Neuronal stem cell (in vitro differentiated cells): Measurements from ENCODE around the gene PTPN3.

Source experiments
- DNase-seq: peaks from one replicate; pipeline ENCODE4 v3.0.0-alpha.2; 2013; ENCODE audit warnings: low spot score
- H2AFZ ChIP-seq: one replicate; pipeline ENCODE4 v1.6.1; 2013; ENCODE audit warnings: mild to moderate bottlenecking, low read length, inconsistent platforms
- H2AK5ac ChIP-seq: 2 replicates; pipeline ENCODE4 v1.6.1; 2013; ENCODE audit warnings: low read depth, mild to moderate bottlenecking, inconsistent platforms, low read length, moderate library complexity, mixed read lengths
- H2BK120ac ChIP-seq: 2 replicates; pipeline ENCODE4 v1.6.1; 2013; ENCODE audit warnings: low read depth, mild to moderate bottlenecking, inconsistent platforms, low read length, moderate library complexity, mixed read lengths
- H2BK12ac ChIP-seq: one replicate; pipeline ENCODE4 v1.6.1; 2013; ENCODE audit warnings: low read length, inconsistent platforms
- H2BK15ac ChIP-seq: 2 replicates; pipeline ENCODE4 v1.6.1; 2013; ENCODE audit warnings: mild to moderate bottlenecking, low read length, inconsistent platforms, mixed read lengths
- H2BK5ac ChIP-seq: one replicate; pipeline ENCODE4 v1.6.1; 2013; ENCODE audit warnings: inconsistent platforms, mild to moderate bottlenecking, low read length, moderate library complexity
- H3K14ac ChIP-seq: one replicate; pipeline ENCODE4 v1.6.1; 2013; ENCODE audit warnings: low read length, inconsistent platforms
- H3K18ac ChIP-seq: 2 replicates; pipeline ENCODE4 v1.6.1; 2013; ENCODE audit warnings: low read length, inconsistent platforms
- H3K23ac ChIP-seq: 2 replicates; pipeline ENCODE4 v1.6.1; 2013; ENCODE audit warnings: low read depth, mild to moderate bottlenecking, mixed read lengths, low read length, inconsistent platforms; ENCODE audit not compliant: poor library complexity
- H3K27ac ChIP-seq: replicated peaks from 3 replicates; pipeline ENCODE4 v1.5.1; 2013; ENCODE audit warnings: low read length, inconsistent platforms
- H3K27me3 ChIP-seq, 3 experiments: 2 replicates each; pipeline ENCODE4 v1.6.1; 2013; ENCODE audit warnings: low read length in 3 of 3, mild to moderate bottlenecking in 2 of 3, inconsistent platforms in 1 of 3, low read depth in 1 of 3, mixed read lengths in 1 of 3, moderate library complexity in 1 of 3; ENCODE audit not compliant: control insufficient read depth in 3 of 3, insufficient read depth in 3 of 3
- H3K36me3 ChIP-seq, 2 donors: replicated peaks in 1 of 2; 2 replicates each; pipeline ENCODE4 v1.6.1; 2013; ENCODE audit warnings: low read length in 2 of 2; ENCODE audit not compliant: control insufficient read depth in 2 of 2, insufficient read depth in 2 of 2
- H3K4ac ChIP-seq: 2 replicates; pipeline ENCODE4 v1.6.1; 2013; ENCODE audit warnings: inconsistent platforms, mild to moderate bottlenecking, low read length, moderate library complexity
- H3K4me1 ChIP-seq, 2 donors: 1 replicate in 1 of 2; 2 replicates in 1 of 2; pipeline ENCODE4 v1.6.1; 2013; ENCODE audit warnings: low read length in 2 of 2, low read depth in 1 of 2; ENCODE audit not compliant: control insufficient read depth in 2 of 2, insufficient read depth in 1 of 2
- H3K4me2 ChIP-seq: one replicate; pipeline ENCODE4 v1.6.1; 2013; ENCODE audit warnings: mild to moderate bottlenecking, low read length, inconsistent platforms; ENCODE audit not compliant: insufficient read depth, poor library complexity, severe bottlenecking
- H3K4me3 ChIP-seq, 2 donors: 2 replicates each; pipeline ENCODE4 v1.5.1; 2013; ENCODE audit warnings: low read length in 2 of 2, mild to moderate bottlenecking in 2 of 2, inconsistent platforms in 1 of 2, moderate library complexity in 1 of 2
- H3K79me1 ChIP-seq: one replicate; pipeline ENCODE4 v1.6.1; 2013; ENCODE audit warnings: low read depth, mild to moderate bottlenecking, inconsistent platforms, low read length, moderate library complexity
- H3K9ac ChIP-seq: one replicate; pipeline ENCODE4 v1.6.1; 2013; ENCODE audit warnings: mild to moderate bottlenecking, low read depth, low read length, inconsistent platforms; ENCODE audit not compliant: poor library complexity
- H3K9me3 ChIP-seq, 2 donors: replicated peaks in 1 of 2; 2 replicates each; pipeline versions ENCODE3 to v1.6.1; 2013; ENCODE audit warnings: low read length in 2 of 2, mild to moderate bottlenecking in 2 of 2, inconsistent platforms in 1 of 2, low read depth in 1 of 2, mixed read lengths in 1 of 2, moderate library complexity in 1 of 2; ENCODE audit not compliant: control insufficient read depth in 2 of 2, insufficient read depth in 1 of 2
- H4K8ac ChIP-seq: one replicate; pipeline ENCODE4 v1.6.1; 2013; ENCODE audit warnings: low read depth, mild to moderate bottlenecking, inconsistent platforms, low read length, moderate library complexity
- H4K91ac ChIP-seq: one replicate; pipeline ENCODE4 v1.6.1; 2013; ENCODE audit warnings: low read length, low read depth, mild to moderate bottlenecking, inconsistent platforms; ENCODE audit not compliant: poor library complexity
- WGBS, 2 donors: extraction: QIAGEN DNeasy Blood & Tissue Kit; methylation state at CpG; one replicate each; pipeline ENCODE4 v1.1.7; 2013; ENCODE audit warnings: missing lambda C conversion rate in 2 of 2, mixed read lengths in 1 of 2; ENCODE audit not compliant: insufficient read length in 2 of 2, insufficient replicate concordance in 1 of 2; ENCODE audit errors: extremely low coverage in 2 of 2; 5-methylcytosine and 5-hydroxymethylcytosine counted together

The PTPN3 gene

DNA sequence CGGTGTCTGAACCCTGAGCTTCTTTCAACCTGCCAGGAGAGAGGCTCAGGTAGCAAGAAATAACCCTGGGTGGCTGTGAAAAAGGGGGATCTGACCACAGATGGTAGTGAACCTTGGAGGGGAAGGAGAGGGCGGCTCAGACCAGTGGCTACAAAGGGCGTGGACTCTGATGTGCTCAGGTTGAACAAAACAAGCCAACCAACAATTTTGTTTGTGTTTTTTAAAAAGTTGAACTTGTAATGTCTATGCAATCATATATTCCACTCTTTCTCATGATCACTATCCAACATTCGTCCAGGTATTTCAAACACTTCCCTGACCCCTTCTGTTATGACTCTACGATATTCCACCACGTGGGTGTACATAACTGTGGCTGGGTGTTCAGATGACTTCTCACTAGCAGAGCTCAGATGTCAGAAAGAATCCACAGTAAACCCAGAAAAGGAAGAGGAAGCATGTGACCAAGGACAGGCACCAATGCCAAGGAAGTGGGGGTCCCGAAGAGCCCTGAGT, 20.0 kb downstream of the PTPN3 start:
- Histone ChIP-seq H2BK12ac (no peak overlapping the region), H3K23ac (no peak overlapping the region), H3K4me3 (no peak overlapping the region), H2BK120ac (no peak overlapping the region), H3K79me1 (no peaks in the 10 kb centered on the region), H4K91ac (no peak overlapping the region), H2BK15ac (no peak overlapping the region), H3K14ac (no peak overlapping the region), H3K4me2 (no peak overlapping the region), H3K27me3 (peaks cover 0 to 4% (median 0%) of the 10 kb centered on the region in 3 experiments), H3K36me3 (no peaks in the 10 kb centered on the region), H3K4ac (no peak overlapping the region), H2BK5ac (no peak overlapping the region), H3K4me1 (peaks cover 2 to 3% of the 10 kb centered on the region in 2 donors), H2AK5ac (no peak overlapping the region), H3K27ac (no peak overlapping the region), H4K8ac (no peak overlapping the region), H3K9ac (no peak overlapping the region), H2AFZ (no peak overlapping the region), H3K18ac (no peak overlapping the region), H3K9me3 (no peaks in the 10 kb centered on the region)
- no CpG with 5 or more reads among the region's 7 CpGs for WGBS, 2 donors
- no peak for DNase-seq

DNA sequence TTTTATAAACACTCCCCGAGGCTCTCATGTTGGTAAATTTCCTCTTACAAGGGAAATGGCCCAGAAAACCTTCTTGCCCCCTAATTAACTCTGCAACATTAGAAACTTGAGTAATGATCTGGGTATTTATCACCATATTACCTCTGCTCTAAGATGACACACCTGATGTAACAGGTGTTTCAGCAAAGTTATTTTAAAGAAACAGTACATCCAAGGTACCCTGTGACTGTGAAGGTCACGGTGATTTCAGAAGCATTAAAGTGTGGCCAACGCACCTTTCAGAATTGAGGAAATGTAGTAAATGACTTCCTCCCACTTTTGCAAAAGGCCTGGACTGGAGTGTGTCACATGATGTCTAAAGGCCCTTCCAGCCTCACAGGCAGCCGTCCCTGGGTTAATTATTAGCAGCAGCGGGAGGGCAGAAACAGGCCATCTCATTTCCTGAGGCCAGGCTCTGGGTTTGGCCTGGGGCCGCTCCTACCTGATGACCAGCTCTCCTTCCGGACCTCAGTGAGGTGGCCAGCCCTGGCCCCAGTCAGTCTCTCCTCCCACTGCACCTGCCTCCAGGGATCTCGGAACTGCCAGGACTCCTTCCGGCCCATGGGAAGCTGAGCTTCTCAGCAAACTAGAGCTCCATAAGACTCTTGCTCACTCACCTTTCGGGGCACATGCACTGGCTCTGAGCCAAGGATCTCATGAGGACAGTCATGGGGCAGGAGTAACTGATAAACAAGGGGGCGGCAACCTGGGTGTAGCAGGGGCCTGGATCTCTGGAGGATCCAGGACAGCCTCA, 20.7 kb downstream of the PTPN3 start:
- no peaks in the 10 kb centered on the region for H3K36me3 ChIP-seq
- H2AK5ac ChIP-seq: no peak overlapping the region
- no peak for DNase-seq
- peaks cover 2 to 3% of the 10 kb centered on the region in 2 donors for H3K4me1 ChIP-seq
- peaks cover 0 to 4% (median 0%) of the 10 kb centered on the region in 3 experiments for H3K27me3 ChIP-seq
- H2AFZ ChIP-seq: peak overlapping the region; percentile 63
- no peaks in the 10 kb centered on the region for H3K79me1 ChIP-seq
- peak overlapping the region; percentile 44 for H2BK5ac ChIP-seq
- no peak overlapping the region for H3K4me3 ChIP-seq
- H3K23ac ChIP-seq: no peak overlapping the region
- no peak overlapping the region for H4K91ac ChIP-seq
- H3K9me3 ChIP-seq: no peaks in the 10 kb centered on the region
- no peak overlapping the region for H3K4me2 ChIP-seq
- no peak overlapping the region for H2BK12ac ChIP-seq
- H3K4ac ChIP-seq: no peak overlapping the region
- peak overlapping the region; percentile 72 for H3K18ac ChIP-seq
- H3K14ac ChIP-seq: no peak overlapping the region
- no peak overlapping the region for H4K8ac ChIP-seq
- peak overlapping the region; percentile 60 for H2BK15ac ChIP-seq
- no CpG with 5 or more reads among the region's 11 CpGs for WGBS, 2 donors
- no peak overlapping the region for H3K27ac ChIP-seq
- no peak overlapping the region for H3K9ac ChIP-seq
- H2BK120ac ChIP-seq: no peak overlapping the region

DNA sequence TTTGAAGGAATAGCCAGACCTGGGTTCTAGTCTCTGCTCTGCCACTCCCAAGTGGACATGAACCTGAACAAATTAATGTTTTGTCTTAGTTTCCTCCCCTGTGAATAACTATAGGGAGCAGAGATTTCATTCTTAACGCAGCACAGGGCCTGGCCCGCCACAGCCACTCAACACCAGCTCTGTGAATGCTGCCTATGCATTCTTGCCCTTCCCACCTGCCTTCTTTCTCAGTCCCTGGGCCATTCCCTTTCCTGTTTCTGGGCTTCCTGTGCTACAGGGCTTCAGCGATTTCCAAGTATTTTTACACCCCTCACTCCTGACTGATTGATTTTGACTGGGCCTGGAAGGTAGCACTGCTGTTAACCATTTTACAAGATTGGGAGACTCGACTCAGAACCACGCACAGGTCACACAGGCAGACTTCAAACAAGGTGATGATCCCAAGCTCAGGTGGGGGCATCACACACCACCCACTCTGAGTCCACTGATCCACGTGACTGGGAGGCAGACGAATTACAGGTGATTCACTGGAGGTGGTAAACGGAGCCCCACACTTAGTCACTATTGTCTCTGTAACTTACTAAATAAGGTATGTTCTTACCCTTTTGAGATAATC, 21.4 kb downstream of the PTPN3 start:
- H3K27me3 ChIP-seq: peaks cover 0 to 4% (median 0%) of the 10 kb centered on the region in 3 experiments
- H2AFZ ChIP-seq: no peak overlapping the region
- no peak overlapping the region for H3K27ac ChIP-seq
- H3K79me1 ChIP-seq: no peaks in the 10 kb centered on the region
- H2BK5ac ChIP-seq: no peak overlapping the region
- H3K4me1 ChIP-seq: peaks cover 0 to 2% of the 10 kb centered on the region in 2 donors
- no peak overlapping the region for H4K91ac ChIP-seq
- H3K4me2 ChIP-seq: no peak overlapping the region
- no peak overlapping the region for H3K9ac ChIP-seq
- no peak overlapping the region for H3K4ac ChIP-seq
- no CpG with 5 or more reads among the region's 8 CpGs for WGBS, 2 donors
- no peaks in the 10 kb centered on the region for H3K9me3 ChIP-seq
- no peak overlapping the region for H3K23ac ChIP-seq
- no peak overlapping the region for H4K8ac ChIP-seq
- H2BK12ac ChIP-seq: no peak overlapping the region
- no peak overlapping the region for H2AK5ac ChIP-seq
- H3K14ac ChIP-seq: no peak overlapping the region
- no peak overlapping the region for H2BK120ac ChIP-seq
- H3K18ac ChIP-seq: no peak overlapping the region
- no peak for DNase-seq
- H3K36me3 ChIP-seq: no peaks in the 10 kb centered on the region
- H2BK15ac ChIP-seq: no peak overlapping the region
- no peak overlapping the region for H3K4me3 ChIP-seq

DNA sequence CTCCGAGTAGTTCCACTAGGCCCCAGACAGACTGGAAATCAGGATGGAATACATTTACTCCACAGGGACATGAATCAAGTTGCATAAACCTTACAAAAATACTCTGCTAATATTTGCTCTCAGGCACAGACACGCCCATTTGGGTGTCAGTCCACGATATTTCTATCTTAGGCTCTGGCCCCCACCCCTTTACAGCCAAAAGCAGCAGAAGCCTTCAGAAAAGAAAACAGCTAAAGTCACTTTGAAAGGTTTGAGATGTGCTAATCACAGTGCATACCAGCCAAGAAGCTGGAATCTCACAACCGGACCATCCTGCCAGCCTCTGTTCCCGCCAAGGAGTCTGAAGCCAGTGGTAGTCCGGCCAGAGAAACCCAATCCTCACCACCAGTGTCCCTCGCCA, 22.6 kb downstream of the PTPN3 start:
- Histone ChIP-seq H3K9ac (no peak overlapping the region), H3K4me3 (no peak overlapping the region), H3K4me1 (no peaks in the 10 kb centered on the region), H2BK120ac (no peak overlapping the region), H4K8ac (no peak overlapping the region), H3K9me3 (no peaks in the 10 kb centered on the region), H3K23ac (no peak overlapping the region), H3K36me3 (no peaks in the 10 kb centered on the region), H2AK5ac (no peak overlapping the region), H3K4me2 (no peak overlapping the region), H3K18ac (no peak overlapping the region), H2BK15ac (no peak overlapping the region), H4K91ac (no peak overlapping the region), H3K14ac (no peak overlapping the region), H2BK12ac (no peak overlapping the region), H2BK5ac (no peak overlapping the region), H3K27me3 (peaks cover 0 to 4% (median 0%) of the 10 kb centered on the region in 3 experiments), H3K27ac (no peak overlapping the region), H3K4ac (no peak overlapping the region), H2AFZ (no peak overlapping the region), H3K79me1 (no peaks in the 10 kb centered on the region)
- WGBS, 2 donors: no CpG with 5 or more reads among the region's 7 CpGs
- DNase-seq: no peak
